GM18868 (cell line): ENCODE measurements around the gene QRFP.
A peak's percentile ranks its signal among the peaks of the same experiment; 100 is the strongest.

Source experiments
- ATAC-seq: cut with Tn5 transposase; IDR thresholded peaks from one replicate; pipeline ENCODE4 v1.9.1; 2021; ENCODE audit warnings: mild to moderate bottlenecking, moderate library complexity; ENCODE audit not compliant: unreplicated experiment

Gene QRFP

GRCh38 chr9:130896233-130897014, at the start of gene QRFP:
Gene QRFP (minus strand): TSS chr9:130896812. CDS start chr9:130893838, 2,974 bp downstream.
- no peak for ATAC-seq

- ATAC-seq, result no peak
Observed at GRCh38 chr9:130945173-130945572, 48.6 kb upstream of the QRFP start.

GRCh38 chr9:130944510-130945058, 48.0 kb upstream of the QRFP start:
- ATAC-seq, result no peak

- no peak for ATAC-seq
Observed at GRCh38 chr9:130943777-130944176, 47.2 kb upstream of the QRFP start.

GRCh38 chr9:130943221-130943620, 46.6 kb upstream of the QRFP start:
- ATAC-seq, result no peak

GRCh38 chr9:130942679-130943078, 46.1 kb upstream of the QRFP start:
- ATAC-seq, result no peak

- no peak for ATAC-seq
Observed at GRCh38 chr9:130942084-130942483, 45.5 kb upstream of the QRFP start.

- peak; percentile 53 for ATAC-seq
Observed at GRCh38 chr9:130940693-130941576, 44.3 kb upstream of the QRFP start.

GRCh38 chr9:130940027-130940549, 43.5 kb upstream of the QRFP start:
- ATAC-seq, result no peak

- no peak for ATAC-seq
Observed at GRCh38 chr9:130939405-130940026, 42.9 kb upstream of the QRFP start.

- no peak for ATAC-seq
Observed at GRCh38 chr9:130938652-130939404, 42.2 kb upstream of the QRFP start, which contains the start of gene FIBCD1. Gene FIBCD1 (minus strand): TSS chr9:130939247. CDS start chr9:130938607, 640 bp downstream.

GRCh38 chr9:130938184-130938651, 41.6 kb upstream of the QRFP start:
- ATAC-seq, result no peak

GRCh38 chr9:130937146-130938076, 40.8 kb upstream of the QRFP start:
- ATAC-seq, result no peak

GRCh38 chr9:130936285-130937117, 39.9 kb upstream of the QRFP start:
- no peak for ATAC-seq

- ATAC-seq, result no peak
Observed at GRCh38 chr9:130935648-130936271, 39.1 kb upstream of the QRFP start.

GRCh38 chr9:130934702-130935647, 38.4 kb upstream of the QRFP start:
- ATAC-seq, result no peak
